OCI-LY1 (cell line): ENCODE results near the gene KIDINS220.

Source experiments
- H2AFZ ChIP-seq: fragments of 200-600 bp; sonication (generic), shearing (Covaris generic); 2 replicates; pipeline ENCODE4 v1.6.0; 2014; ENCODE audit warnings: antibody characterized with exemption, mild to moderate bottlenecking, low read length
- H3F3A ChIP-seq: fragments of 200-600 bp; sonication (generic), shearing (Covaris generic); 2 replicates; pipeline ENCODE4 v1.6.0; 2014; ENCODE audit warnings: mild to moderate bottlenecking, antibody characterized with exemption, low read length, moderate library complexity; ENCODE audit not compliant: insufficient read depth
- H3K27ac ChIP-seq: fragments of 200-600 bp; sonication (generic); 2 replicates; pipeline ENCODE4 v1.5.1; 2014; ENCODE audit warnings: low read length, mixed run types, mild to moderate bottlenecking, low read depth; ENCODE audit not compliant: poor library complexity, severe bottlenecking
- H3K27me3 ChIP-seq: fragments of 200-600 bp; sonication (generic); 2 replicates; pipeline ENCODE4 v1.6.0; 2014; ENCODE audit warnings: antibody characterized with exemption, mild to moderate bottlenecking, low read length, moderate library complexity; ENCODE audit not compliant: insufficient read depth
- H3K36me3 ChIP-seq: fragments of 200-600 bp; sonication (generic); 2 replicates; pipeline ENCODE4 v1.6.1; 2014; ENCODE audit warnings: mild to moderate bottlenecking, antibody characterized with exemption, low read length, moderate library complexity, mixed read lengths; ENCODE audit not compliant: insufficient read depth
- H3K4me1 ChIP-seq: fragments of 200-600 bp; sonication (generic); 2 replicates; pipeline ENCODE4 v1.5.1; 2014; ENCODE audit warnings: mild to moderate bottlenecking, low read length, moderate library complexity; ENCODE audit not compliant: insufficient read depth, severe bottlenecking
- H3K4me2 ChIP-seq: fragments of 200-600 bp; sonication (generic), shearing (Covaris generic); 2 replicates; pipeline ENCODE4 v1.6.1; 2014; ENCODE audit warnings: low read length
- H3K4me3 ChIP-seq: fragments of 200-600 bp; sonication (generic); 2 replicates; pipeline ENCODE4 v1.5.1; 2014; ENCODE audit warnings: low read length, low read depth, mild to moderate bottlenecking, mixed read lengths; ENCODE audit not compliant: poor library complexity, severe bottlenecking
- H3K79me2 ChIP-seq: fragments of 200-600 bp; shearing (Covaris generic); 2 replicates; pipeline ENCODE4 v1.6.1; 2016; ENCODE audit warnings: mixed run types, low read length, mixed read lengths; ENCODE audit not compliant: insufficient read depth
- H3K9ac ChIP-seq: fragments of 200-600 bp; sonication (generic), shearing (Covaris generic); 2 replicates; pipeline ENCODE4 v1.6.1; 2014; ENCODE audit warnings: mild to moderate bottlenecking, low read length, mixed read lengths
- H3K9me2 ChIP-seq: fragments of 200-600 bp; sonication (generic), shearing (Covaris generic); 2 replicates; pipeline ENCODE4 v1.6.1; 2014; ENCODE audit warnings: low read depth, mild to moderate bottlenecking, low read length, mixed read lengths
- H3K9me3 ChIP-seq: fragments of 200-600 bp; shearing (Covaris generic); 2 replicates; pipeline ENCODE4 v1.6.1; 2014; ENCODE audit warnings: low read length, mixed read lengths
- H4K20me1 ChIP-seq: fragments of 200-600 bp; sonication (generic), shearing (Covaris generic); 2 replicates; pipeline ENCODE4 v1.6.0; 2016; ENCODE audit warnings: mild to moderate bottlenecking, low read length; ENCODE audit not compliant: insufficient read depth
- EZH2 ChIP-seq: fragments of 200-600 bp; sonication (generic), shearing (Covaris generic); IDR thresholded peaks from 2 replicates; pipeline ENCODE4 v1.8.0; 2017; ENCODE audit warnings: borderline replicate concordance, mixed run types, mild to moderate bottlenecking, antibody characterized with exemption, low read length, moderate library complexity, mixed read lengths
- TF ChIP-seq, protein P1 (sequence below): fragments of 200-600 bp; sonication (generic), shearing (Covaris generic); IDR thresholded peaks from 2 replicates; pipeline ENCODE4 v1.5.1; 2017; ENCODE audit warnings: mild to moderate bottlenecking, antibody characterized with exemption, low read length, moderate library complexity, mixed read lengths

KIDINS220 gene

GRCh38 chr2:8679827-8680731 is 157.3 kb downstream of the KIDINS220 start:
- Histone ChIP-seq H3K79me2 (peaks cover 21% of the 10 kb centered on the region), H3K4me3 (peak overlapping the region; percentile 72), H3K9me3 (no peaks in the 10 kb centered on the region), H3K36me3 (peaks cover 23% of the 10 kb centered on the region), H3K9ac (peak overlapping the region; percentile 81), H3K9me2 (no peaks in the 10 kb centered on the region), H3K4me2 (peak overlapping the region; percentile 94), H3K27ac (peak overlapping the region; percentile 96), H3F3A (peaks cover 5% of the 10 kb centered on the region; the same call in 1 of the 2 replicates), H3K4me1 (peaks cover 39% of the 10 kb centered on the region), H2AFZ (no peak overlapping the region), H3K27me3 (no peaks in the 10 kb centered on the region), H4K20me1 (no peaks in the 10 kb centered on the region)
- TF ChIP-seq, protein P1, sequence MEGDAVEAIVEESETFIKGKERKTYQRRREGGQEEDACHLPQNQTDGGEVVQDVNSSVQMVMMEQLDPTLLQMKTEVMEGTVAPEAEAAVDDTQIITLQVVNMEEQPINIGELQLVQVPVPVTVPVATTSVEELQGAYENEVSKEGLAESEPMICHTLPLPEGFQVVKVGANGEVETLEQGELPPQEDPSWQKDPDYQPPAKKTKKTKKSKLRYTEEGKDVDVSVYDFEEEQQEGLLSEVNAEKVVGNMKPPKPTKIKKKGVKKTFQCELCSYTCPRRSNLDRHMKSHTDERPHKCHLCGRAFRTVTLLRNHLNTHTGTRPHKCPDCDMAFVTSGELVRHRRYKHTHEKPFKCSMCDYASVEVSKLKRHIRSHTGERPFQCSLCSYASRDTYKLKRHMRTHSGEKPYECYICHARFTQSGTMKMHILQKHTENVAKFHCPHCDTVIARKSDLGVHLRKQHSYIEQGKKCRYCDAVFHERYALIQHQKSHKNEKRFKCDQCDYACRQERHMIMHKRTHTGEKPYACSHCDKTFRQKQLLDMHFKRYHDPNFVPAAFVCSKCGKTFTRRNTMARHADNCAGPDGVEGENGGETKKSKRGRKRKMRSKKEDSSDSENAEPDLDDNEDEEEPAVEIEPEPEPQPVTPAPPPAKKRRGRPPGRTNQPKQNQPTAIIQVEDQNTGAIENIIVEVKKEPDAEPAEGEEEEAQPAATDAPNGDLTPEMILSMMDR, result no peak
- no peak for TF ChIP-seq EZH2

DNA sequence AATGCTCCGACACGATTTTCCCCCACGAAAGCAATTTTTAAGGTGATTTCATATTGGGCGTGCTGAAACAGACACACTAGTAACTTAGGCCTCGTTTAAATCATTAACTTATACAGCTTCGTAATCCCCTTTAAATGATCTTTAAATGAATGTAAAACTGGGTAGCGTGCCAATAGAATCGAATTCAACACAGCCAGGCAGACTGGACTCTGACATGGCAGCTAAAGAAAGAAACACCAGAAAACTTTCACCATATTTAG is 157.9 kb downstream of the KIDINS220 start:
- H3F3A ChIP-seq, result peaks cover 5% of the 10 kb centered on the region; the same call in 1 of the 2 replicates
- H3K36me3 ChIP-seq, result peaks cover 26% of the 10 kb centered on the region
- H4K20me1 ChIP-seq, result no peaks in the 10 kb centered on the region
- no peak overlapping the region for H2AFZ ChIP-seq
- TF ChIP-seq EZH2, result no peak
- TF ChIP-seq, protein P1, result no peak
- H3K9ac ChIP-seq, result peak overlapping the region; percentile 81
- H3K27me3 ChIP-seq, result no peaks in the 10 kb centered on the region; the same call in 1 of the 2 replicates
- H3K4me1 ChIP-seq, result peaks cover 33% of the 10 kb centered on the region
- H3K4me3 ChIP-seq, result peak overlapping the region; percentile 72
- peaks cover 21% of the 10 kb centered on the region for H3K79me2 ChIP-seq
- H3K9me2 ChIP-seq, result no peaks in the 10 kb centered on the region
- H3K4me2 ChIP-seq, result peak overlapping the region; percentile 94
- peaks cover 5% of the 10 kb centered on the region; the same call in 1 of the 2 replicates for H3K9me3 ChIP-seq
- peak overlapping the region; percentile 96 for H3K27ac ChIP-seq
